GM12873 (cell line): Measurements from ENCODE around the gene GALNT11.

Experiments used
- TF ChIP-seq, protein P1 (sequence below): IDR thresholded peaks from 2 replicates; pipeline ENCODE4 v1.5.1; 2012; ENCODE audit warnings: low read depth, mild to moderate bottlenecking, moderate library complexity, low read length, control low read depth; ENCODE audit not compliant: insufficient read depth; ENCODE audit errors: missing control alignments

GALNT11 gene

DNA sequence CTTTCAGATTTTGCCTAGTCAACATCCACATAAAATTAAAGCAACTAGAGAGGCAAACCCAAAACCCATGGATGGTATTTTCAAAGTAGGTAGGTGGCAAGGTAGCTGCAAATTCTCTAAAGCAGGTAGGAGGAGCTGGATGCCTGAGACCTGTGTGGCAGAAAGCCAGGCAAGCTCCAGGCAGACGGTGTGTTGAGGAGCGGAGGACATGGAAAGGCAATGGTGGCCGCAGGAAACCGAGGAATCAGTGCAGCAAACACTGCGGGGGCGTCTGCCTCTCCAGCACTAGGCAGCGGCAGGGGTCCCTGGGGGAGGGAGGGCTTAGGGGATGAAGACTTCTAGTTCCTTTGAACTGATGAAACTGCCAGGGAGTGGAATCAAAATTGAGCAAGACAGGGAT lies 101.3 kb downstream of the GALNT11 start:
- TF ChIP-seq, protein P1, sequence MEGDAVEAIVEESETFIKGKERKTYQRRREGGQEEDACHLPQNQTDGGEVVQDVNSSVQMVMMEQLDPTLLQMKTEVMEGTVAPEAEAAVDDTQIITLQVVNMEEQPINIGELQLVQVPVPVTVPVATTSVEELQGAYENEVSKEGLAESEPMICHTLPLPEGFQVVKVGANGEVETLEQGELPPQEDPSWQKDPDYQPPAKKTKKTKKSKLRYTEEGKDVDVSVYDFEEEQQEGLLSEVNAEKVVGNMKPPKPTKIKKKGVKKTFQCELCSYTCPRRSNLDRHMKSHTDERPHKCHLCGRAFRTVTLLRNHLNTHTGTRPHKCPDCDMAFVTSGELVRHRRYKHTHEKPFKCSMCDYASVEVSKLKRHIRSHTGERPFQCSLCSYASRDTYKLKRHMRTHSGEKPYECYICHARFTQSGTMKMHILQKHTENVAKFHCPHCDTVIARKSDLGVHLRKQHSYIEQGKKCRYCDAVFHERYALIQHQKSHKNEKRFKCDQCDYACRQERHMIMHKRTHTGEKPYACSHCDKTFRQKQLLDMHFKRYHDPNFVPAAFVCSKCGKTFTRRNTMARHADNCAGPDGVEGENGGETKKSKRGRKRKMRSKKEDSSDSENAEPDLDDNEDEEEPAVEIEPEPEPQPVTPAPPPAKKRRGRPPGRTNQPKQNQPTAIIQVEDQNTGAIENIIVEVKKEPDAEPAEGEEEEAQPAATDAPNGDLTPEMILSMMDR = no peak

GRCh38 chr7:152127229-152127628 lies 101.8 kb downstream of the GALNT11 start:
- TF ChIP-seq, protein P1 = no peak

DNA sequence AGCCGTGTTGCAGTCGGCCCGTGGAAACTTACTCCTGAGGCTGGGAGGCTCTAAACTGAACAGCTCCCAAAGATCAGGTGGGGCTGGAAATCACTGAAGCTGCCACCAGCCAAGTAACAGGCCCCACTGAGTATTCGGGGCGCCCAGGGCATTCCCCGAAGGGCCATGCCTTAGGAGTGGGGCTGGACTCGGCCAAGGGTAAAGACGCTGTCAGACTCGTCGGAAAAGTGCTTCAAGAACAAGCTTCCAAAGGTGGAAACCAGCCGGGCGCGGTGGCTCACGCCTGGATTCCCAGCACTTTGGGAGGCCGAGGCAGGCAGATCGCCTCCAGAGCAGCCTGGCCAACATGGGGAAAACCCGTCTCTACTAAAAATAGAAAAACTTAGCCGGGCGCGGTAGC lies 102.8 kb downstream of the GALNT11 start:
- TF ChIP-seq, protein P1 = no peak

GRCh38 chr7:152128741-152129461 lies 103.4 kb downstream of the GALNT11 start:
- TF ChIP-seq, protein P1 = no peak

DNA sequence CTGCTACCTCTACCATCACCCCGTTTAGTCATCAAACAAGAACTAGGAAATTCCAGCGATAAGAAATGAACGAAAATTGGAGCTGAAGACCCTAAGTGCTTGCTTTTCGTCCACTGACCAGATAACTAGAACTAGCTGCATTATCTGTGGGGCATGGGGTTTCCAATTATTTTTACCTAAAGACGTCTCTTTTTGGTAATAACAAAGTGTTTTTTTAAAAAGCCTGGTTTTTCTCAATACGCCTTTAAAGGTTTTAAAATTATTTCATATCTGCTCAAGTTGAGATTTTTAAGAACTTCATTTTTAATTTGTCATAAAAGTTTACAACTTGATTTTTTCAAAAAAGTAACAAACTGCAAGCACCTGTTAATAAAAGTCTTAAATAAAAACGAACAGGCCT lies 104.2 kb downstream of the GALNT11 start:
- TF ChIP-seq, protein P1 = no peak

GRCh38 chr7:152130658-152131590 lies 105.5 kb downstream of the GALNT11 start:
- TF ChIP-seq, protein P1 = no peak

GRCh38 chr7:152131981-152132494 lies 106.6 kb downstream of the GALNT11 start:
- TF ChIP-seq, protein P1 = no peak
